Epithelial cell of alveolus of lung (primary cell): ENCODE measurements around the gene SLC7A10. TPM values are rescaled to one million over a fixed set of nuclear protein-coding genes. Genes with fewer than 3 reads are reported as not detected.

ENCODE experiments used
- total RNA-seq: library from RNA; depleted of rRNA; stranded (reverse); fragments of >200 nt; gene quantifications from 2 replicates; pipeline ENCODE4 v1.2.1, GENCODE V29; 2015

Gene SLC7A10
- not detected in 2 replicates for total RNA-seq

DNA sequence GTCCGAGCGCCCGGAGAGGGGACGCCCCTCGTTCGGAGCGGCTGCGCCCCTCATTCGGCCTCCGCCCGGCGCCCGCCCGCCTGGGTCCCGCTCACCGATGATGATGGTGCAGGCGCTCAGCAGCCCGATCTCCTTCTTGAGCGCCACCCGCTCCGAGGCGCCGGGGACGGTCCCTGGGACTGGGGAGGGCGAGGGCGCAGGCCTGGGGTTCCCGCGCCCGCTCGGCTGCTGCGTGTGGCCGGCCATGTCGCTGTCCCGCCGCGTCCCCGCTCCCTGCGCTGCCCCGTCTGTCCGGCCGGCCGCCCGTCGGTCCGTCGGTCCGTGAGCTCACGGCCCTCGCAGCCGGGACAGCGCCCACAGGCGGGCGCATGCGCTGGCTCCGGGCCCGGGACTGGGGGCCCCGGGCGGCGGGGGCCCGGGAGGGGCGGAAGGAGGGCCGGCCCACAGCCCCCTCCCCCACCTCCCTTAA is at the start of gene SLC7A10:
Gene SLC7A10, minus strand, starts transcription at position 393 of the 469 bp plus-strand sequence. Its CDS starts 147 bp downstream, at position 246.

DNA sequence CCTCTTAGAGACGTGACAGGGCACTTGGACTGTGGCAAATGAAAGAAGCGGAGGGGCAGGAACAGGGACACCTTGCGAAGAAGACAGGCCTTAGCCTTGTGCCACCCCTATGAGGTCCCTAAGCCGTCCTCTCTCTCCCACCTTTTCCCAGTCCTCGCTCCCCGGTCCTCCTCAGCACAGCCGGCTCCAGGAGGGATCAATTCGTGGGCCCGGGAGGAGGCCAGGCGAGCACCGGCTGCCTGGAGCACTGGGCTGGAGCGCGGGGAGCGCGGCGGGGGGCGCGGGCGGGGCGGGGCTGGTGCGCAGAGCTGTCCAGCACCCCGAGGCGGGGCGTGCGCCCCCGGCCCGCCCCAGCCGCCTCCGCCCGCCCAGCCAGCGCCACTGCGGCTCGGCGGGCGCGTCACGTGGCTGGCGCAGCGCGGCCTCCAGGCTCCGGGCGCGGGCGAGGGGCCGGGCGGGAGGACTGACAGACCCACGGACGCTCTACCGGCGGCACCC is 31.7 kb downstream of the SLC7A10 start, which contains the start of gene LRP3:
Gene LRP3, plus strand, starts transcription at position 466 of the 498 bp plus-strand sequence. CDS start 456 bp downstream, outside the sequence.

Other genes with a start within 250 kb of the SLC7A10 start
- 3.8 and 4.4 TPM in 2 replicates for gene RHPN2, start 161.0 kb downstream of the SLC7A10 start, total RNA-seq
- 2.5 and 6.1 TPM in 2 replicates for gene GPATCH1, start 144.7 kb downstream of the SLC7A10 start, total RNA-seq
- gene WDR88, start 93.7 kb downstream of the SLC7A10 start, total RNA-seq, result not detected in 2 replicates
- 36.7 and 48.1 TPM in 2 replicates for gene LRP3, start 31.5 kb downstream of the SLC7A10 start, total RNA-seq
- gene CEBPA, start 76.7 kb upstream of the SLC7A10 start, total RNA-seq, result under 0.01 and 0.80 TPM in 2 replicates
- 10.4 and 26.0 TPM in 2 replicates for gene CEBPG, start 147.9 kb upstream of the SLC7A10 start, total RNA-seq